GM18526 (cell line): Measurements from ENCODE around the gene CNTN3.

Source experiments
- POLR2A ChIP-seq: IDR thresholded peaks from 3 replicates; pipeline ENCODE4 v1.6.1; 2011; ENCODE audit not compliant: insufficient read length; ENCODE audit errors: extremely low read depth

CNTN3 gene

DNA sequence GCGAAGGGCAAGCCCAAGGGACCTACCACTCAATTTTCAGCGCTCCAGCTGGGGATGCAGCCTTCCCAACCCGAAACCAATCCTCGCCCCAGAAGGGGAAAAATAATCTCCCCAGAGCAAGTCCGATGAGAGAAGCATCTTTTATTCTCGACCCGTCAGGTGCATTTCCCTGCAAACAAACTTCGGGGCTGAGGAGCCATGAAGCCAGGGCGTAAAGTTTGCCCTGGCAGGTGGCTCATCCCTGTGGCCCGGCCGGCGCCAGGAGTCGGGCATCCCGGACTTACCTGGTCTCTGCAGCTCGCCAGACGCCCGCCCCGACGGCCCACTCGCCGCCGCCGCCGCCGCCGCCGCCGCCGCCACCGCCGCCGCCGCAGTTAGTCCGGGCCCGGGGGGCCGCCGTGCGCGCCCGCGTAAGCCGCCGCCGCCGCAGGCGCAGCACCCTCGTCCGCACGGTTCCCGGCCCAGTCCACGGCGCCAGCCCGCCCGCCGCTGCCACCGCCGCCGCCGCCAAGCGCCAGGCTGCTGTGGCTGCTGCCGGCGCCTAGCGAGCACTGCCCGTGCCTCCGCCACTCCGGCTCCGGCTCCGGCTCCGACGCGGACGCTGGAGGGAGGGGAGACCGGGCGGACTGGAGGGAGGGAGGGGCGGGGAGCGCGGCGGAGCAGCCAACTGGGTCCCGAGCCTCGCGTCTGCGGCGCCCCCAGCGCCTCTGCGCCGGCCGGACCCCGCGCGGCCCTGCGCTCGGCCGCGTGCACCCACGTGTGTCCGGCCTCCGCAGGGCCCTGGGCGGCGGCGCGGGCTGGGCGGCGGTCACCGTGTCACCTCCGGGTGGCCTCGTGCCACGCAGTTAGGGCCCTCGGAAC lies at the start of gene CNTN3:
CNTN3 (minus strand) TSS at position 553 of the 861 bp plus-strand sequence. CDS start 93,547 bp downstream, outside the sequence.
- TF ChIP-seq POLR2A: no peak

DNA sequence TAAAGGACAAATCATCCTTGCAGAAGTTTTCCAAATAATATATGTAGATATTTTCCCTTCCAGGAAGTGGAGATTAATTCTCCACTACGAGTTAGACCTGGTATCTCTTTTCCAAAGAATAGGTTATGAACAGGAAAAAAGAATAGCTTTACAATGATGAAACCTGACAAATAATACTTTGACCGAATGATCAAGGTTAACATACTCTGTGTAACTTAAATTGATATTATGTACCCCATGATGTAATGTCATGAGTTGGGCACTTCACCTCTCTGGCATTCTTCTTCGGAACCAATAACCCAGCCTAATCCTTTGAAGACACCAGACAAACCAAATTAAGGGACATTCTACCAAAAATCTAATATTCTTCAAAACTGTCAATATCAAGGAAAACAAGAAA lies 48.7 kb upstream of the CNTN3 start:
- TF ChIP-seq POLR2A: no peak

DNA sequence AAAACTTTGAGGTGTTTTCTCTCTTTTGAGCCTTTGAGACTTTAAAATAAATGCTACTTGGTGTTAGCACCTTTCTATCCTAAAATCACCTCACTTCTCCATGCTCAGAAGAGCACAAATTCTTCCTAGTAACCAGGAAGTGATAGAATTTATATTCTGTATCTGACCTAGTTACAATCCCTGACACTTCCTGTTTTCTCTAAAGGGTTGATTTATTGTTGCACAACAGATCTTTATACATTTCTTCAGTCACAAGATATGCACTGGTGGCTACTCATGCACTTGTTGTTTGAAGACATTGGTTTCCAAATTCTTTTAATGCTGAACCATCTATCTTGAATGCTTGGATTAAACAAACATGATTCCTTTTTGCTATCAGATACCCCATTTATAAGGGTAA lies 47.2 kb upstream of the CNTN3 start:
- no peak for TF ChIP-seq POLR2A

DNA sequence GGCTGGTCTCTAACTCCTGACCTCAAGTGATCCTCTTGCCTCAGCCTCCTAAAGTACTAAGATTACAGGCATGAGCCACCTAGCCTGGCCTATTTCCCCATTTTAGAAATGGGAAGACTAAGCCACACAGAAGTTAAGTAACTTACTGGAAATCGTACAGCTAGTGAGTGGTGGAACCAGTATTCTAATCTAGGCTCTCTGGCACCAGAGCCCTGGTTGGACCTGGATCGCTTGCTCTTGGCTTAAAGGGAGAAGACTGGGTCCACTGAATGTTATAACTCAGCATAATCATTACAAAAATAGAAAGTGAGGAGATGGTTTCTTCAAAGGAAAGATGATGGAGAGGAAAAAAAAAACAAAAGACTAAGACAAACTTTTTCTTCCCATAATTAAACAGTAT lies 37.4 kb upstream of the CNTN3 start:
- no peak for TF ChIP-seq POLR2A

DNA sequence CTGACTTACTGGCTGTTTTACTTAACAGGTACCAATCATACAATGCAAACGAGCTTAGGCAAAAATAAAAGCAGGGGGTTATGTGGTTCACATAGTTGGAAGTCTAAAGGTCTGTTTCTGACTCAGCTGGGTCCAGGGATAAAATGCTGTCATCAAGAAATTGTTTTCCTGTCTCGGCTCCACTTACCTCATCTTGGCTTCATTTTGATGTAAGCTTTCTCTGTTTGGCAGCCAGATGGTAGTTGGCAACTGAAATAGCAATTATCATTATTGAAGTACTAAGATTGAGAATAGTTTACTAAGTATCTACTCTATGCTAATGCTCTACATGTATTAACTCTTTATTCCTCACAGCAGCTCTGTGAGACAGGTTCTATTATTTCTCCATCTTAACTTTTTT lies 36.8 kb upstream of the CNTN3 start:
- TF ChIP-seq POLR2A: no peak

DNA sequence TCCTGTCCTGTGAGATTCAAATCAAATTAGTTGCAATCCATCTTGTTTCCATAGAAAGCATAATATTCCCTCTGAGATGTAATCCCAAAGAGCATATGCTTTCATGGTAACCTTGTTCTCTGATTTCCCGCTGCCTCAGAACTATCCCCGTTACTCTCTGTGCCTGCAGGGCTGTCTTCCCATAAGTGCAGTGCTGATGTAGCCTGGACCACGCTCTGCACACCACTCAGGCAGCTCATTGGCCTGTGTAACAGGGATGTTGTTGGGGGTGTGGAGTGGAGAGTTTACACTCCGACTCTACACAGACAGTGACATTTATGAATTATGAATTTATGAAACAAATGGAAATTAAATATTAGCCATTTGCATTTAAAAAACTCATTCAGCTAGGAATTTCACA lies 33.6 kb upstream of the CNTN3 start:
- no peak for TF ChIP-seq POLR2A

DNA sequence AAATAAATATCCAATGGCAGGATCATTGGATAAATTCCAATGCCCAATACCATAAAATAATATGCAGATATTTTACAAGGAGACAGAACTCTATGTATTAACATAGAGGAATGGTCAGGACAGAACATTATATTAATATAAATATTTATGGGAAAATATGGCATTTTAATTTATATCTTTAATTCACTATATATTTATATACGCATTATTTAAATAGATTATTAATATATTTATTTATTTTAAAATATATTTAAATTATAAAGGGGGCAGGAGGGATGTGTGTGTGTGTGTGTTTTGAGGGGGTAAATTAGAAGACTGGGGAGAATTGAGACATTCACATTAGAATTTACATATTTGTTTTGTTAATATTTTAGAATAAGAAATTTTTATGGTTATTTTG lies 31.6 kb upstream of the CNTN3 start:
- no peak for TF ChIP-seq POLR2A

DNA sequence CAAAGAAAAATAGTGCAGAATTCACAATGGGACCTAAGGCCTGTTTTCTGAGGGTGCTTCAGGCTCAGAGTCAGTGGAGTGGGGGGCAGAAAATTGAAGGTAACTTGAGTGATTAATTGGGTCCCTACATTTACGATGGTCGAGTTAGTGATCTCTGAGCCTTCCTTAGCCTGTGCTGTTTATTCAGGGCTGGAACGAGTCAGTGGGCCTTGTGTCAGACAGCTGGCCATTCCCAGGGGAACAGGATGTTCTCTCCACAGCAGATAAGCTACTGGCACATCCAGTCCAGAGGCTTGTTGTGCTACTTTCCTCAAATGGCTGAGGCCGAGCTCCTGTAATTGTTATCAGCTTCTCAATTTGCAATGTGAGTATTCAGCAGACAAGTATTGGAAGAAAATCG lies 29.2 kb upstream of the CNTN3 start:
- TF ChIP-seq POLR2A: no peak

DNA sequence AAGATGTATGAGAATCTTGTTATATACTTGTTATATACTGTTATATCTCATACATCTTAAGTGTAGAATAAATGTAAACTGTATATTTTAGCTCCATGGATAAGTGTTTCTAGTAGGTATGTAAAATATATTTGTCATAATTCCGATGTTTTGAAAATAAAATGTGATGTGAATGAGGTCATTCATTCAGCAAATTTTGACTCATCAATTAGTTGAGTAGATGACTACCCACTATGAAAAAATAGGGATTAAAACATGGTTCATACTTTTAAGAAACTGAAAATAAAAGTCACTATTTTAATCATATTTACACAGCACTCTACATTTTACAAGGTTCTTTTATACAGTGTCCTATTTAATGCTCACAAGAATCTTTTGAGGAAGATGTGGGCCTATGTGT lies 28.4 kb upstream of the CNTN3 start:
- no peak for TF ChIP-seq POLR2A

DNA sequence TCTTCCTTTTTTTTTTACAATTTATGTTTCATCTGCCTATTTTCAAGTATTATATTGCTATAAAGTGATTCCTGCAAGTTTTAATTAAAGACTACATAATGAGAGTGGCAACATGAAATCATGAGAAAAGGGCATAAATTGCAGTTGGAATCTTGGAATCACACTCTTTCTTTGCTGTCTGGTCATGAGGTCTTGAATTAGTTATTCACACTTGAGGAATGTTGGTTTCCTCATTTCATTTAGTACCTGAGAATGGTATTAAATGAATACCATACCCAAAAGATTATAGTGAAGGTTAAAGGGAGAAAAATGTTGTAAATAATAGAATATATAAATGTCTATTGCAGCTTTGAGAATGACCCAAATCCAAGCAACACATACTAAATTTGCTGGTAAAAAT lies 25.8 kb upstream of the CNTN3 start:
- no peak for TF ChIP-seq POLR2A

DNA sequence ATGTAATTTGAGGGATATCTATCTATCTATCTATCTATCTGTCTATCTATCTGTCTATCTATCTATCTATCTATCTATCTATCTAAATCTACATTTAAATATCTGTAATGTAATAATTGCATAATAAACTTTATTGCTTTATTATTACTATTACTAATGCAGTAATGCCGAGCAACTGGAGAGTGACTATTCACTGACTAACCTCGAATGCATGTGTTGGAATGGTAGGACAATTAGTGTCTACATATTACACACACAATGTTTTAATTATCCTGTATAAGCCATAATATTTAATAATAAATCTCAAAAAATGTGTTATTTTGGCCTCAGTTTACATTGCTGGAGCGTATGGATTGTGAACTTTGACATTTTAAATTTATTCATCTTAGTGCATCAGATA lies 25.2 kb upstream of the CNTN3 start:
- TF ChIP-seq POLR2A: no peak

DNA sequence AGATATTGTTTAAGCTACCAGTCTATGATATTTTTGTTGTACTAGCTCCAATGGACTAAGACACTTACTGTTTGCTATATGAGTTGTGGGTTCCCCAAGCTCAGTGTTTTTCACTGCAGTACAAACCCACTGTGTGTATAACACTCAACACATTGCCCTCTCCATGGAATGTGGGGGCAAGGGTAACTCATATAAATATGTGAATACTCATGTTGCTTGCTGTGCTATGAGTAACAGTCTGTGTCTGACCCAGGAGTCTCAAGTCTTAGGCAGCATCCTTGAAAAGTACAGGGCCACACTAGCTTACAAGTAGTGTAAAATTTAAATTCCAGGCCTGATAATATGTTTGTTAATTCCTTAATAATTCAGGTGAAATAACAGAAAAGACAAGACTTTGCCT lies 22.5 kb upstream of the CNTN3 start:
- no peak for TF ChIP-seq POLR2A

DNA sequence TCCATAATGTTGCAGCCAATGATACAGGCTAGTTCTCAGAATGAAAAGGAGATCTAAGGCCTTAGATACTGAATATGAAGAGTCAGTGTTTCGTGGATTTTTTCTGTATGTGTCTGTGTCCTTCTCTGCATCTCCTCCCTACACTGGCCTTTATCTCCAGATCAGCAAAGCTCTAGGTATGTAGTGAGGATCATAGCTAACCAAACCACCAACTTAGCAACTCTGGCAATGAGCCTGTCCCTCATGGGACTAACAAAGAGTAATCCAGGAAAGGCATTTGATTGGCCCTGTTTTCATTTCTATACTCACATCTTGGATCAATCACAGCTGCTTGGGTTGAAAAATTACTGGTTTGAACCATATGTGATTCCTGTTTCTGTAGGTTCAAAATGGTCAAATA lies 18.6 kb upstream of the CNTN3 start:
- TF ChIP-seq POLR2A: no peak

DNA sequence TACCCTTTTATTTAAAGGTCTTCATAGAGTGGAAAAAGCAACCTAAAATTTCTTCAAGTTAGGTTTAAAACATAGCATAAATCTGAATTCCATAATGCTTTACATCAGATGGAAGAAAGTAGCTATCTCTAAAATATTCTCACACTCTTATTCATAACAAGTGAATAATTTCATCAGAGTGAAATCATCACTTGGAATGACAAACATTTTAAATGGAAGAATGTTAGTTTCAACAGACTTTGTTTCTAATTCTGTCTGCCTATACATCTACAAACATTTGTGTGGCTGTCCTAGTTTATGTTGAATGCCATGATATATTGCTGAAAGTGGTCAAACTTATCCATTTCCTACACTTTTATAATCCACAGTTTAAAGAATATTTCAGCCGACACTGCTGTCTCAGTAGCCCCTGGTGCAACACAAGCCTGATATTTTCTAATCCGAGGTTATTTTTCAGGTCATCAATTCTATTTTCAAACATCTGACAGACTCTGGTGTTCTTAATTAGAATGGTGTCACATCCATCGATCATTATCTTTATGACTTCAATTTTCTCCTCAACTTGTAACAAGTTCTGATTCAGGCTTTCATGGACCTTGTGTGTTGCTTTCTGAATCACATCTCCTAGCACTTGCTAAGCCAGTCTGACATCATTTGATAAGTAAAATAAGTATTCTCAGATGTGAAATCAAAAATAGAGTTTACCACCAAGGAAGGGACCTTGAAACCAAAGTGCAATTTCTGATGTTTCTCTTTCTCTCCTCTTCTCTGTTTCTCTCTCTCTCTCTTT lies 17.1 kb upstream of the CNTN3 start:
- TF ChIP-seq POLR2A: no peak

DNA sequence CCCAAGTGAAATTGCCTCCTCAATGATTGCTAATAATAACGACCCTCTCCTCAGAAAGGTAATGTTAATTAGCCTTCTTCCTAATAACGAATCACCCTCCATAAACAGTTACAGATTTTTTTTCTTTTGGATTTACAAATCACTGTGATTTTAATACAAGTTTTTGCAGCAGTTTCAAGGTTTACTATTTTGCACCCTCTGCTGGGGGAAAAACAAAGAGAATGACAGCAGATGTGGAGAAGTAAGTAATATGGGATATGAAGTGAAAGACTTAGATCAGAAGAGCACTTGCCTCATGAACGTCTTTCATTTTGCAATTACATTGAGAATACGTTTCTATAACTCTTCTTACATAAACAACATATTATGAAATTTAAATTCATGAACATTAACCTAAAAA lies 16.1 kb upstream of the CNTN3 start:
- TF ChIP-seq POLR2A: no peak

DNA sequence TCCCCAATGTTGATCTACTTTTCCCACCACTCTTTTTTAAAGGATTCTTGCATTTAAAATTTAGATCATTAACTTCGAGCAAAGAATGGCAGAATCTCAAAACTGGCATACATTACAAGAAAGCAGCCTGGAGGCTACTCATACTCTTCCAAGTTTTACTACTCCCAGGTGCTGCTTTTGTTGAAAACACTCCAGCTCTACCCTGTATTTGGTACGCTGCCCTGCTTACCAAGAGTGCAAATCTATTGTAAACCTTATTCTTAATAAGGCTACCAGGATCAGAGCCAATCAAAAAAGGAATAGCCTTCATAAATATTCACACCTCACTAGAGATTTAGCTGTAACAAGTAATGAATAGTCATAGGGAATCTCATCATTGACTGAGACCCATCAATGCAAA lies 11.6 kb upstream of the CNTN3 start:
- no peak for TF ChIP-seq POLR2A
